SK-N-MC (cell line): Measurements from ENCODE around the gene PDE7B.

Experiments used
- EZH2 ChIP-seq: fragments of 200-600 bp; sonication (generic); IDR thresholded peaks from one replicate; pipeline ENCODE4 v1.6.1; 2017; ENCODE audit warnings: antibody characterized with exemption
- POLR2AphosphoS5 ChIP-seq: IDR thresholded peaks from 2 replicates; pipeline ENCODE4 v1.6.1; 2012; ENCODE audit warnings: mild to moderate bottlenecking, low read depth, low read length, borderline replicate concordance

- TF ChIP-seq EZH2 (no peak), POLR2AphosphoS5 (no peak)
Measured at GRCh38 chr6:136035378-136036070, 184.0 kb downstream of the PDE7B start.
